NOMO-1 treated with DMSO at 0.1 percent for 48 hours (cell line): ENCODE data around the gene PLAC8L1.

Experiments used
- DNase-seq: peaks from one replicate; lab custom pipeline; 2025; ENCODE audit not compliant: unreplicated experiment; lab: John Stamatoyannopoulos, UW

PLAC8L1 gene

GRCh38 chr5:146081556-146081955, 23.8 kb downstream of the PLAC8L1 start:
- DNase-seq = no peak

- DNase-seq = peak; percentile 70
Measured at GRCh38 chr5:146079695-146080373, 25.5 kb downstream of the PLAC8L1 start.

GRCh38 chr5:146078566-146078965, 26.8 kb downstream of the PLAC8L1 start:
- DNase-seq = no peak

- DNase-seq = peak; percentile 32
Measured at GRCh38 chr5:146076455-146076854, 28.9 kb downstream of the PLAC8L1 start.

- DNase-seq = peak; percentile 83
Measured at GRCh38 chr5:146076028-146076427, 29.3 kb downstream of the PLAC8L1 start.

- DNase-seq = no peak
Measured at GRCh38 chr5:146073239-146073900, 32.0 kb downstream of the PLAC8L1 start.

GRCh38 chr5:146072595-146072994, 32.8 kb downstream of the PLAC8L1 start:
- DNase-seq = no peak

GRCh38 chr5:146071171-146071570, 34.2 kb downstream of the PLAC8L1 start:
- no peak for DNase-seq

GRCh38 chr5:146070746-146071145, 34.6 kb downstream of the PLAC8L1 start:
- no peak for DNase-seq

GRCh38 chr5:146069780-146070099, 35.6 kb downstream of the PLAC8L1 start:
- no peak for DNase-seq

- DNase-seq = no peak
Measured at GRCh38 chr5:146068977-146069779, 36.2 kb downstream of the PLAC8L1 start.

- DNase-seq = no peak
Measured at GRCh38 chr5:146068206-146068605, 37.2 kb downstream of the PLAC8L1 start.

- no peak for DNase-seq
Measured at GRCh38 chr5:146066968-146067367, 38.4 kb downstream of the PLAC8L1 start.

- DNase-seq = no peak
Measured at GRCh38 chr5:146060221-146060585, 45.2 kb downstream of the PLAC8L1 start.

- DNase-seq = no peak
Measured at GRCh38 chr5:146059460-146060220, 45.7 kb downstream of the PLAC8L1 start.

- DNase-seq = no peak
Measured at GRCh38 chr5:146055432-146055831, 49.9 kb downstream of the PLAC8L1 start.

GRCh38 chr5:146052780-146053179, 52.6 kb downstream of the PLAC8L1 start:
- no peak for DNase-seq

- no peak for DNase-seq
Measured at GRCh38 chr5:146051678-146052077, 53.7 kb downstream of the PLAC8L1 start.

GRCh38 chr5:146050086-146050485, 55.3 kb downstream of the PLAC8L1 start:
- DNase-seq = no peak

GRCh38 chr5:146049704-146050026, 55.7 kb downstream of the PLAC8L1 start:
- DNase-seq = no peak

GRCh38 chr5:146048994-146049703, 56.2 kb downstream of the PLAC8L1 start:
- DNase-seq = peak; percentile 48
